ENCODE data around the gene SH3D21. TPM values are rescaled to one million over a fixed set of nuclear protein-coding genes. Genes with fewer than 3 reads are reported as not detected.

The SH3D21 gene
- total RNA-seq, 4 donors from 2014 or later = 0.63 to 3.1 (median 1.4) TPM

DNA sequence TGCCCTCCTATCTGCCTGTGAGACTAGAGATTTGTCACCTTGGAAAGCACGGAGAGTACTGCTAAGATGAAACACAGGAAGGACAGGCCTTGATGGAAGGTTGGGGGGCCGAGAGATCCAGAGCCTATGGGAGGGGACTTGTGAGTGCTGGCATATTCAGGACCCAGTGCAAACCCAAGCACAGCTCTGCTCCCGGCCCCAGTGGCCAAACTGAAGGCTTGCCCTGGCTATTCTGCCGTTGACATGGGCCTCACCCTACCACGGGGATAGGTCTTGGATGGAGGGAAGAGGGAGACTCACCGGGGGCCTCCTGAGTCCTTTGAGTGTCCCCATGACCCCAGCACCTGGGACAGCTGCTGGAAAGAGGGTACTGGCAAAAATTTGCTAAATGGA lies 21.9 kb downstream of the SH3D21 start:
- ATAC-seq (ENCODE audit: low FRiP score) = no peak
- TF ChIP-seq, protein P1, sequence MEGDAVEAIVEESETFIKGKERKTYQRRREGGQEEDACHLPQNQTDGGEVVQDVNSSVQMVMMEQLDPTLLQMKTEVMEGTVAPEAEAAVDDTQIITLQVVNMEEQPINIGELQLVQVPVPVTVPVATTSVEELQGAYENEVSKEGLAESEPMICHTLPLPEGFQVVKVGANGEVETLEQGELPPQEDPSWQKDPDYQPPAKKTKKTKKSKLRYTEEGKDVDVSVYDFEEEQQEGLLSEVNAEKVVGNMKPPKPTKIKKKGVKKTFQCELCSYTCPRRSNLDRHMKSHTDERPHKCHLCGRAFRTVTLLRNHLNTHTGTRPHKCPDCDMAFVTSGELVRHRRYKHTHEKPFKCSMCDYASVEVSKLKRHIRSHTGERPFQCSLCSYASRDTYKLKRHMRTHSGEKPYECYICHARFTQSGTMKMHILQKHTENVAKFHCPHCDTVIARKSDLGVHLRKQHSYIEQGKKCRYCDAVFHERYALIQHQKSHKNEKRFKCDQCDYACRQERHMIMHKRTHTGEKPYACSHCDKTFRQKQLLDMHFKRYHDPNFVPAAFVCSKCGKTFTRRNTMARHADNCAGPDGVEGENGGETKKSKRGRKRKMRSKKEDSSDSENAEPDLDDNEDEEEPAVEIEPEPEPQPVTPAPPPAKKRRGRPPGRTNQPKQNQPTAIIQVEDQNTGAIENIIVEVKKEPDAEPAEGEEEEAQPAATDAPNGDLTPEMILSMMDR (IDR thresholded peaks at IDR 0.05) = no peak

DNA sequence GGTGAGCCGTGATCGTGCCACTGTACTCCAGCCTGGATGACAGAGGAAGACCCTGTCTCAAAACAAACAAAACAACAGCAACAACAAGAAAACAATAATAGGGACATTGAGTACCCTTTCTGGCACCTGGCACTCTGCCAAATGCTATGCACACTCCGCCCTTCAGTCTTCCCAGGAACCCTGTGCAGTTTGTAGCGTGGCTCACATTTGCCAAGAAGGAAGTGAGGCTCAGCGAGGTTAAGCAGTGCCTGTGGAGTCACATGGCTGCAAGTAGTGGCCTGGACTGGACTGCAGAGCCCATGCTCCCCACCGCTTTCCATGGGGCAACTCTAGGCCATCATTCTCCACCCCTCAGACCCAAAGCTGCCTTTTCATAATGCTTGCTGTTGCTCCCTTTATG lies 22.5 kb downstream of the SH3D21 start:
- ATAC-seq (ENCODE audit: low FRiP score) = no peak
- no peak for DNase-seq (ENCODE audit: low spot score)

More for the DNA sequence above, 21.9 kb downstream of the SH3D21 start:
- DNase-seq (ENCODE audit: low spot score) = no peak

DNA sequence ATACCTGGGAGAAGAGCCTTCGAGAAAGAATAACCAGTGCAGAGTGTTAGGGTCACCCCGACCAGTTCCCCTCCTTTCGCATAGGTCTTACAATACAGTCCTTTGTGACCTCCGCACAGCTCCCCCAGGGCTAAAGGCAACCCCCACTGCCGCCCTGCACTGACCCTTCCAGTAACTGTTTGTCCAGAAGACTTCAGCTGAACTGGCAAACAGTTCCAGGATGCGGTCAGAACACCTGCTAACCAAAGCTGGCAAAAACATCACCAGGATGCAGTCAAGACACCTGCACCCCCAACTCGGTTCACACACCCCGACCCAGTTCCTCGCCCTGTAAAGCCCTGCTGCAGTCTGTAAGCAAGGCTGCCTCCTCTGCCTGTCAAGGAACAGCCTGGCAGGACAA lies 23.6 kb downstream of the SH3D21 start:
- ATAC-seq (ENCODE audit: low FRiP score) = no peak
- no peak for DNase-seq (ENCODE audit: low spot score)
- TF ChIP-seq, protein P1 (IDR thresholded peaks at IDR 0.05) = no peak

More for the DNA sequence above, 22.5 kb downstream of the SH3D21 start:
- TF ChIP-seq, protein P1 (IDR thresholded peaks at IDR 0.05) = no peak

DNA sequence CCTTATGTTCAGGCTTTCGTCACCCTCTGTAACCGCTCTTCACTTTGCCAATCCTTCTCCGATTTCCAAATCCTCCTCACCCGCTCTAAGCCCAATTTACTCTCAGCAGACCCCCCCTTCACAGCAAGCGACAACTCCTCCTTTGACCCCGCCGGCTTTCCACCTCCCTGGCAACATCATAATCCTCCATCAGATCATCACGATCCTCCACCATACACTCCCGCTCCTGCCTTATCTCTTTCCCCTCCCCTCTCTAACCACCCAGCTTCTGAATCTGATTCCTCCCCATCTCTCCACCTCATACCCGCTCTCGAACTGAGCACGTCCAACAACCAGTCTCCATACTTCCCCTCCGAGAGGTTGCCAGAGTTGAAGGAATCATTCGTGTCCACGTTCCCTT lies 24.8 kb downstream of the SH3D21 start:
- TF ChIP-seq, protein P1 (IDR thresholded peaks at IDR 0.05) = no peak
- ATAC-seq (ENCODE audit: low FRiP score) (no peak), DNase-seq (ENCODE audit: low spot score) (no peak)

DNA sequence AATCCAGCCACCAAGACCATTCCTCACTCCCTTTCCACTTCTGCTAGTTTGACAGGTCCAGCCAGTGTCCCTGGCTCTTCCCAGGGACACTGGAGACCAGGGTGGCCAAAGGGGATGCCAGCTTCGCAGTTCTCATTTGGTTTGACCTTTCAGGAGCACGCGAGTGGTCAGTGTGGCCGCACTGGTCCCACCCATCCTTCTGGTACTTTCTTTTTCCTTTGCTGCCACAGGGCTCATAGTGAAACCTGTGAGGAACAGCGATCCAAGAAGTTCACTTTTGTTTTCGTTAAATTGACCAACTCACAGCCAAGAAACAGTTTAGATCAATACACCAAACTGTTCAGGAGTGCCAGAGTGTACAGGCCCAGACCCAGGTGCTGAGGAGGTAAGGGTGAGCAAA lies 31.7 kb downstream of the SH3D21 start:
- ATAC-seq (ENCODE audit: low FRiP score) = no peak
- DNase-seq (ENCODE audit: low spot score) = no peak
- TF ChIP-seq, protein P1 (IDR thresholded peaks at IDR 0.05) = no peak

DNA sequence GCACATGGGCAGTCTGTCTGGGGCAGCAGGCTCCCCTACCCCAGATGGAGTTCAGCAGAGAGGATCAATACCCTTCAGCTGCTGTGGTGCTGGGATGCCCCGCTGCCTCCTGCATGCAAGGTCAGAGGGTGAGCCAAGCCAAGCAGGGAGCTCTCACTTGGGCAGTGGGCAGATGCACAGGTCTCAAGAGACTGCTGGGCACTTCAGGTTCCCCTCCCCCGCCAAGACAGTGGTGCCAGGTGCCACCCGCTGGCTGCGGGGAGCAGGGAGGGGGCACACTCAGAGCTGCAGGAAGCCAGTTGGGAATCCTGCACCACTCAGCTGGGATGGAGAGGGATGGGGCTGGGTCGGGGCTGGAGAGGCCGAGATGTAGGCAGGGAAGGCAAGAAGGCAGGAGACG lies 33.0 kb downstream of the SH3D21 start:
- ATAC-seq (ENCODE audit: low FRiP score) (no peak), DNase-seq (ENCODE audit: low spot score) (no peak)
- TF ChIP-seq, protein P1 (IDR thresholded peaks at IDR 0.05) = no peak

DNA sequence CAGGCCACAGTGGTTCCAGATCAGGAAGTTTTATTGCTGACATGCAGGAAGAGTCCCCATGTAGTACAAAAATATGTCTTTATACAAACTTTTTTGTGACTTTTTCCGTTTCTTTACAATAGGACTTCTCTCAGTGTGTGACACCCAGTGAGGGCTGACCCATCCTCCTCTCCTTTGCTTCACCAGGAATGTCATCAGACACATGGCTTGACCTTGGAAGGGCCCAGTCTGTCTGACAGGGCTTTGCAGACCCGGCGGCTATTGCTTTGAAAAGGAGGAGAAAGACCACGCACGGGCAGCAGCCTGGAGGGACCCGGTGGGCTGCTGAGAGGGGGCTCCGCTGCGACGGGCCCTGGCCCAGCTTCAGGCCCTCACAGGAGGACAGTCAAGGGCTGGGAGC lies 33.4 kb downstream of the SH3D21 start:
- no peak for ATAC-seq (ENCODE audit: low FRiP score)
- no peak for DNase-seq (ENCODE audit: low spot score)
- TF ChIP-seq, protein P1 (IDR thresholded peaks at IDR 0.05) = no peak

Measured in omental fat pad (tissue), 4 donors.